GM21528 (cell line): ENCODE measurements around the gene KRT8.
"Not testable (repeated sequence)": the region's sequence is repeated elsewhere in the genome, so short reads cannot be mapped to it uniquely, and the experiment has no call there.

ENCODE experiments used
- ATAC-seq: cut with Tn5 transposase; IDR thresholded peaks from one replicate; pipeline ENCODE4 v1.9.1; 2021; ENCODE audit warnings: mild to moderate bottlenecking, moderate library complexity; ENCODE audit not compliant: unreplicated experiment, low FRiP score

KRT8 gene

GRCh38 chr12:52903285-52903854, 1.5 kb downstream of the KRT8 start:
- no peak for ATAC-seq

- ATAC-seq: no peak
Measured at GRCh38 chr12:52901715-52902541, 2.9 kb downstream of the KRT8 start.

- ATAC-seq: no peak
Measured at GRCh38 chr12:52900896-52901714, 3.8 kb downstream of the KRT8 start.

- no peak for ATAC-seq
Measured at GRCh38 chr12:52900166-52900895, 4.5 kb downstream of the KRT8 start.

GRCh38 chr12:52899338-52900035, 5.4 kb downstream of the KRT8 start:
- no peak for ATAC-seq

- no peak for ATAC-seq
Measured at GRCh38 chr12:52896190-52897100, 8.4 kb downstream of the KRT8 start.

- no peak for ATAC-seq
Measured at GRCh38 chr12:52895726-52896189, 9.1 kb downstream of the KRT8 start.

GRCh38 chr12:52892974-52893373, 11.9 kb downstream of the KRT8 start:
- ATAC-seq: no peak

GRCh38 chr12:52892207-52892852, 12.5 kb downstream of the KRT8 start:
- no peak for ATAC-seq

GRCh38 chr12:52891044-52891443, 13.8 kb downstream of the KRT8 start:
- no peak for ATAC-seq

GRCh38 chr12:52890417-52890816, 14.5 kb downstream of the KRT8 start:
- no peak for ATAC-seq

GRCh38 chr12:52884526-52885293, 20.2 kb downstream of the KRT8 start:
- ATAC-seq: no peak

- ATAC-seq: not testable (repeated sequence)
Measured at GRCh38 chr12:52880499-52880898, 24.4 kb downstream of the KRT8 start.

- no peak for ATAC-seq
Measured at GRCh38 chr12:52879394-52880351, 25.2 kb downstream of the KRT8 start.

GRCh38 chr12:52878507-52879393, 26.1 kb downstream of the KRT8 start:
- ATAC-seq: no peak

GRCh38 chr12:52877242-52877641, 27.6 kb downstream of the KRT8 start:
- no peak for ATAC-seq
